BLaER1 (cell line): Measurements from ENCODE around the gene PRKCZ.

Experiments
- H3K27ac ChIP-seq: shearing (Covaris generic); formaldehyde crosslinking; 2 replicates; pipeline ENCODE4 v1.8.1; 2022
- H3K27me3 ChIP-seq: shearing (Covaris generic); formaldehyde crosslinking; 2 replicates; pipeline ENCODE4 v1.8.1; 2022
- H3K36me3 ChIP-seq: shearing (Covaris generic); formaldehyde crosslinking; 2 replicates; pipeline ENCODE4 v1.8.1; 2022
- H3K4me1 ChIP-seq: shearing (Covaris generic); formaldehyde crosslinking; 2 replicates; pipeline ENCODE4 v1.8.1; 2022
- H3K4me2 ChIP-seq: shearing (Covaris generic); formaldehyde crosslinking; 2 replicates; pipeline ENCODE4 v1.8.1; 2022
- H3K4me3 ChIP-seq: shearing (Covaris generic); formaldehyde crosslinking; 2 replicates; pipeline ENCODE4 v1.8.1; 2022
- H3K9ac ChIP-seq: shearing (Covaris generic); formaldehyde crosslinking; 2 replicates; pipeline ENCODE4 v1.8.1; 2022
- H3K9me3 ChIP-seq: shearing (Covaris generic); formaldehyde crosslinking; 2 replicates; pipeline ENCODE4 v1.8.1; 2022
- H4K20me1 ChIP-seq: shearing (Covaris generic); formaldehyde crosslinking; 2 replicates; pipeline ENCODE4 v1.8.1; 2022
- Cebpa-rat ChIP-seq: shearing (Covaris generic); IDR thresholded peaks from 2 replicates; pipeline ENCODE4 v1.8.1; 2022

The PRKCZ gene

GRCh38 chr1:2102753-2103152 is 52.5 kb downstream of the PRKCZ start:
- H3K9ac ChIP-seq = peak overlapping the region; percentile 56; the same call in 1 of the 2 replicates
- H3K4me2 ChIP-seq = peak overlapping the region; percentile 90
- peaks cover 14% of the 10 kb centered on the region for H3K36me3 ChIP-seq
- H3K27ac ChIP-seq = peak overlapping the region; percentile 76
- peaks cover 90% of the 10 kb centered on the region for H4K20me1 ChIP-seq
- peaks cover 98% of the 10 kb centered on the region for H3K4me1 ChIP-seq
- TF ChIP-seq Cebpa-rat = no peak
- H3K27me3 ChIP-seq = no peaks in the 10 kb centered on the region
- H3K9me3 ChIP-seq = peaks cover 8% of the 10 kb centered on the region
- peak overlapping the region; percentile 53 for H3K4me3 ChIP-seq

- no peaks in the 10 kb centered on the region for H3K27me3 ChIP-seq
- H3K4me1 ChIP-seq = peaks cover 100% of the 10 kb centered on the region
- peaks cover 12% of the 10 kb centered on the region for H3K36me3 ChIP-seq
- peak overlapping the region; percentile 90 for H3K4me2 ChIP-seq
- peak; percentile 84 for TF ChIP-seq Cebpa-rat
- H3K27ac ChIP-seq = peak overlapping the region; percentile 76
- H4K20me1 ChIP-seq = peaks cover 90% of the 10 kb centered on the region
- H3K4me3 ChIP-seq = peak overlapping the region; percentile 53
- peaks cover 1% of the 10 kb centered on the region for H3K9me3 ChIP-seq
- H3K9ac ChIP-seq = peak overlapping the region; percentile 56
These were observed 53.2 kb downstream of the PRKCZ start for GRCh38 chr1:2103266-2103900.

GRCh38 chr1:2103901-2104590 is 53.8 kb downstream of the PRKCZ start:
- Histone ChIP-seq H3K4me2 (peak overlapping the region; percentile 90), H3K36me3 (peaks cover 12% of the 10 kb centered on the region), H3K27me3 (no peaks in the 10 kb centered on the region), H3K9ac (peak overlapping the region; percentile 56), H4K20me1 (peaks cover 90% of the 10 kb centered on the region), H3K27ac (peak overlapping the region; percentile 76), H3K4me1 (peaks cover 100% of the 10 kb centered on the region), H3K4me3 (peak overlapping the region; percentile 53), H3K9me3 (no peaks in the 10 kb centered on the region)
- TF ChIP-seq Cebpa-rat = no peak

- Histone ChIP-seq H3K4me3 (peak overlapping the region; percentile 53), H3K4me2 (peak overlapping the region; percentile 90), H3K9ac (peak overlapping the region; percentile 56), H3K4me1 (peaks cover 100% of the 10 kb centered on the region), H4K20me1 (peaks cover 91% of the 10 kb centered on the region), H3K27ac (peak overlapping the region; percentile 76), H3K9me3 (no peaks in the 10 kb centered on the region), H3K27me3 (no peaks in the 10 kb centered on the region), H3K36me3 (peaks cover 19% of the 10 kb centered on the region)
- TF ChIP-seq Cebpa-rat = no peak
These were observed 54.6 kb downstream of the PRKCZ start for GRCh38 chr1:2104621-2105427.

GRCh38 chr1:2105781-2106524 is 55.7 kb downstream of the PRKCZ start:
- Histone ChIP-seq H3K36me3 (peaks cover 19% of the 10 kb centered on the region), H3K4me2 (peak overlapping the region; percentile 90), H3K4me1 (peaks cover 100% of the 10 kb centered on the region), H3K4me3 (peak overlapping the region; percentile 53; the same call in 1 of the 2 replicates), H4K20me1 (peaks cover 91% of the 10 kb centered on the region), H3K9ac (no peak overlapping the region), H3K9me3 (no peaks in the 10 kb centered on the region), H3K27ac (peak overlapping the region; percentile 71; the same call in 1 of the 2 replicates), H3K27me3 (no peaks in the 10 kb centered on the region)
- no peak for TF ChIP-seq Cebpa-rat

GRCh38 chr1:2106659-2107405 is 56.6 kb downstream of the PRKCZ start:
- H3K4me3 ChIP-seq = peak overlapping the region; percentile 51
- no peaks in the 10 kb centered on the region for H3K27me3 ChIP-seq
- peak overlapping the region; percentile 73 for H3K9ac ChIP-seq
- H3K27ac ChIP-seq = peak overlapping the region; percentile 71
- H4K20me1 ChIP-seq = peaks cover 92% of the 10 kb centered on the region
- TF ChIP-seq Cebpa-rat = no peak
- peaks cover 100% of the 10 kb centered on the region for H3K4me1 ChIP-seq
- peaks cover 19% of the 10 kb centered on the region for H3K36me3 ChIP-seq
- no peaks in the 10 kb centered on the region for H3K9me3 ChIP-seq
- H3K4me2 ChIP-seq = peak overlapping the region; percentile 90

GRCh38 chr1:2107586-2108212 is 57.5 kb downstream of the PRKCZ start:
- H3K27ac ChIP-seq = peak overlapping the region; percentile 71
- H3K4me3 ChIP-seq = peak overlapping the region; percentile 51
- H3K9me3 ChIP-seq = no peaks in the 10 kb centered on the region
- no peak for TF ChIP-seq Cebpa-rat
- no peaks in the 10 kb centered on the region; the same call in 1 of the 2 replicates for H3K27me3 ChIP-seq
- H3K36me3 ChIP-seq = peaks cover 19% of the 10 kb centered on the region
- H3K9ac ChIP-seq = peak overlapping the region; percentile 73
- H3K4me2 ChIP-seq = peak overlapping the region; percentile 90
- H4K20me1 ChIP-seq = peaks cover 100% of the 10 kb centered on the region
- H3K4me1 ChIP-seq = peaks cover 100% of the 10 kb centered on the region

GRCh38 chr1:2108213-2108876 is 58.1 kb downstream of the PRKCZ start:
- Histone ChIP-seq H3K9ac (peak overlapping the region; percentile 73; the same call in 1 of the 2 replicates), H4K20me1 (peaks cover 100% of the 10 kb centered on the region), H3K9me3 (no peaks in the 10 kb centered on the region), H3K27me3 (no peaks in the 10 kb centered on the region; the same call in 1 of the 2 replicates), H3K4me2 (peak overlapping the region; percentile 90), H3K4me3 (peak overlapping the region; percentile 51; the same call in 1 of the 2 replicates), H3K27ac (peak overlapping the region; percentile 71), H3K36me3 (peaks cover 21% of the 10 kb centered on the region), H3K4me1 (peaks cover 100% of the 10 kb centered on the region)
- TF ChIP-seq Cebpa-rat = no peak
